ENCODE data around the gene SMYD3.

SMYD3 gene

DNA sequence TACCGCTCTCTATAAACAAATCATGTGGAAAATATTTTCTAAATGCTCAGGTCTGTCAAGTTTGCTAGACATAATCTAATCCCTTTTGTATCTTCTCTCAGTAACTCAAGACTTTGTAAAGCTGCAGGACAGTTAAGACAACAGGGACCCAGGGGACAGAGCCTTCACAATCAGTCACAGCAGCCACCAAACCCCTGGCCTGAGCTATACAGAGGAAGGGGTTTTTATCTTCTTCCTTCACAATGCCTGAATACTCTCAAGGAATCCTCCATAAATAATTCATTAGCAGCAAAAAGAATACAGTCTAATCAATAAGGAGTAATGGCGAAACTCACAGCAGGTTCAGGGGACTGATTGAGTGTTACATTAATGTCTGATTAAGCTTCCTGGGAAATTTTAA lies 368.3 kb downstream of the SMYD3 start:
- Histone ChIP-seq H3K27me3 (ENCODE audit: insufficient read depth, low read length, poor library complexity, severe bottlenecking) (no peaks in the 10 kb centered on the region), H3K9ac (ENCODE audit: low read depth, low read length, poor library complexity, severe bottlenecking) (no peak overlapping the region)

DNA sequence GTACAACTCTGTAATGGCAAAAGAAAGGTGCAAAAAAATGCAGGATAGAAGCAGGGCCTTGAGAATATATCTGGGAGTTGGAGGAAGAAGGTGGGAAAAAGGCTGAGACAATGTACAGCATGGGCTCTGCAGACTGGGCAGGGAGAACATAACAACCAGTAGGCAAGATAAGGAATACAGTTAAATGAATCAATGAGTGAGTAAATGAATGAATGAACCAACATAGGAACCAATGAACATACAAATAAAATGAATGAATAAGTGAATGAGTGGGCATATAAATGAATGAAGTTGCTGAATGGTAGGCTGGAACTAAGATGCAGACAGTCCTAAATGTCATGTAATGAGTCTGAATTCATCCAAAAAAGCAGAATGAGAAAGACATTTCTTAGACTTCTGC lies 370.6 kb downstream of the SMYD3 start:
- H3K4me1 ChIP-seq (ENCODE audit: insufficient read depth, low read length, poor library complexity, severe bottlenecking) = no peaks in the 10 kb centered on the region
- no peaks in the 10 kb centered on the region for H3K9me2 ChIP-seq (replicated peaks; ENCODE audit: low read depth, low read length)
- H3K27me3 ChIP-seq (ENCODE audit: insufficient read depth, low read length, poor library complexity, severe bottlenecking) = no peaks in the 10 kb centered on the region
- no peaks in the 10 kb centered on the region for H3F3A ChIP-seq (ENCODE audit: low read depth)
- H3K4me3 ChIP-seq (ENCODE audit: low read length, poor library complexity, severe bottlenecking) = no peak overlapping the region
- H3K9me3 ChIP-seq (ENCODE audit: insufficient read depth, low read depth, low read length) = no peaks in the 10 kb centered on the region
- H3K36me3 ChIP-seq (ENCODE audit: insufficient read depth, low read length) = peaks cover 3% of the 10 kb centered on the region; the same call in 1 of the 2 replicates
- H3K9ac ChIP-seq (ENCODE audit: low read depth, low read length, poor library complexity, severe bottlenecking) = no peak overlapping the region
- H4K20me1 ChIP-seq (ENCODE audit: insufficient read depth, low read length, poor library complexity, severe bottlenecking) = no peaks in the 10 kb centered on the region
- H3K4me2 ChIP-seq (ENCODE audit: low read depth, low read length, poor library complexity, severe bottlenecking) = no peak overlapping the region
- H3K79me2 ChIP-seq (ENCODE audit: insufficient read depth, low read length) = no peaks in the 10 kb centered on the region
- no peak overlapping the region for H2AFZ ChIP-seq (ENCODE audit: low read length)
- TF ChIP-seq EZH2phosphoT487 (IDR thresholded peaks at IDR 0.05; ENCODE audit: borderline replicate concordance) = no peak

More for the DNA sequence above, 368.3 kb downstream of the SMYD3 start:
- no peak overlapping the region for H3K4me3 ChIP-seq (ENCODE audit: low read length, poor library complexity, severe bottlenecking)
- TF ChIP-seq, protein P1, sequence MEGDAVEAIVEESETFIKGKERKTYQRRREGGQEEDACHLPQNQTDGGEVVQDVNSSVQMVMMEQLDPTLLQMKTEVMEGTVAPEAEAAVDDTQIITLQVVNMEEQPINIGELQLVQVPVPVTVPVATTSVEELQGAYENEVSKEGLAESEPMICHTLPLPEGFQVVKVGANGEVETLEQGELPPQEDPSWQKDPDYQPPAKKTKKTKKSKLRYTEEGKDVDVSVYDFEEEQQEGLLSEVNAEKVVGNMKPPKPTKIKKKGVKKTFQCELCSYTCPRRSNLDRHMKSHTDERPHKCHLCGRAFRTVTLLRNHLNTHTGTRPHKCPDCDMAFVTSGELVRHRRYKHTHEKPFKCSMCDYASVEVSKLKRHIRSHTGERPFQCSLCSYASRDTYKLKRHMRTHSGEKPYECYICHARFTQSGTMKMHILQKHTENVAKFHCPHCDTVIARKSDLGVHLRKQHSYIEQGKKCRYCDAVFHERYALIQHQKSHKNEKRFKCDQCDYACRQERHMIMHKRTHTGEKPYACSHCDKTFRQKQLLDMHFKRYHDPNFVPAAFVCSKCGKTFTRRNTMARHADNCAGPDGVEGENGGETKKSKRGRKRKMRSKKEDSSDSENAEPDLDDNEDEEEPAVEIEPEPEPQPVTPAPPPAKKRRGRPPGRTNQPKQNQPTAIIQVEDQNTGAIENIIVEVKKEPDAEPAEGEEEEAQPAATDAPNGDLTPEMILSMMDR (conservative IDR thresholded peaks at IDR 0.05; ENCODE audit: low read length) = no peak
- TF ChIP-seq EZH2phosphoT487 (IDR thresholded peaks at IDR 0.05; ENCODE audit: borderline replicate concordance) = no peak
- no peaks in the 10 kb centered on the region for H3K79me2 ChIP-seq (ENCODE audit: insufficient read depth, low read length)
- no peak overlapping the region for H3K4me2 ChIP-seq (ENCODE audit: low read depth, low read length, poor library complexity, severe bottlenecking)
- no peaks in the 10 kb centered on the region for H3K36me3 ChIP-seq (ENCODE audit: insufficient read depth, low read length)
- H3K4me1 ChIP-seq (ENCODE audit: insufficient read depth, low read length, poor library complexity, severe bottlenecking) = no peaks in the 10 kb centered on the region
- no peaks in the 10 kb centered on the region for H3F3A ChIP-seq (ENCODE audit: low read depth)
- H3K9me3 ChIP-seq (ENCODE audit: insufficient read depth, low read depth, low read length) = no peaks in the 10 kb centered on the region
- H3K9me2 ChIP-seq (replicated peaks; ENCODE audit: low read depth, low read length) = no peaks in the 10 kb centered on the region
- H4K20me1 ChIP-seq (ENCODE audit: insufficient read depth, low read length, poor library complexity, severe bottlenecking) = no peaks in the 10 kb centered on the region
- no peak overlapping the region for H2AFZ ChIP-seq (ENCODE audit: low read length)

DNA sequence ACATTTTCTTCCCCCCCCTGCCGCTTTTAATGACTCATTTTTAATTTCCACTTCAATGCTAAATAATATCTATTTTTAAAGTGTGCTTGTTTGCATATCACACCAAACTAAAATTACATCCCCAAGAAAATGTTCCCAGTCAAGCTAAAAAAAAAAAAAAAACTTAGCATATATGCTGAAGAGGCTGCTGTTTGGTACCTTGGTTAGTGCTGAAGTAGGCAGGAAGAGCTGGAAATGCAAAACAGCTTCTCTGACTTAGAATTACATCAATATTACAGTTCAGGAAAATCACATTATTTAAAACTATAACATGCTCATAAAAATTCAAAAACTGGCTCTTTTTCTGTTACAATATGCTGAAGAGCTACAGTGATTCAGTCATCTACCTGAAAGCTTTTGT lies 372.3 kb downstream of the SMYD3 start:
- Histone ChIP-seq H3K4me1 (ENCODE audit: insufficient read depth, low read length, poor library complexity, severe bottlenecking) (no peaks in the 10 kb centered on the region), H3K9me3 (ENCODE audit: insufficient read depth, low read depth, low read length) (no peaks in the 10 kb centered on the region), H3F3A (ENCODE audit: low read depth) (no peaks in the 10 kb centered on the region), H3K4me2 (ENCODE audit: low read depth, low read length, poor library complexity, severe bottlenecking) (no peak overlapping the region), H2AFZ (ENCODE audit: low read length) (no peak overlapping the region), H3K4me3 (ENCODE audit: low read length, poor library complexity, severe bottlenecking) (no peak overlapping the region), H3K9me2 (replicated peaks; ENCODE audit: low read depth, low read length) (no peaks in the 10 kb centered on the region), H3K36me3 (ENCODE audit: insufficient read depth, low read length) (peaks cover 3% of the 10 kb centered on the region; the same call in 1 of the 2 replicates), H3K9ac (ENCODE audit: low read depth, low read length, poor library complexity, severe bottlenecking) (no peak overlapping the region), H3K27me3 (ENCODE audit: insufficient read depth, low read length, poor library complexity, severe bottlenecking) (no peaks in the 10 kb centered on the region), H4K20me1 (ENCODE audit: insufficient read depth, low read length, poor library complexity, severe bottlenecking) (no peaks in the 10 kb centered on the region), H3K79me2 (ENCODE audit: insufficient read depth, low read length) (no peaks in the 10 kb centered on the region)
- no peak for TF ChIP-seq EZH2phosphoT487 (IDR thresholded peaks at IDR 0.05; ENCODE audit: borderline replicate concordance)
- TF ChIP-seq, protein P1 (conservative IDR thresholded peaks at IDR 0.05; ENCODE audit: low read length) = no peak

DNA sequence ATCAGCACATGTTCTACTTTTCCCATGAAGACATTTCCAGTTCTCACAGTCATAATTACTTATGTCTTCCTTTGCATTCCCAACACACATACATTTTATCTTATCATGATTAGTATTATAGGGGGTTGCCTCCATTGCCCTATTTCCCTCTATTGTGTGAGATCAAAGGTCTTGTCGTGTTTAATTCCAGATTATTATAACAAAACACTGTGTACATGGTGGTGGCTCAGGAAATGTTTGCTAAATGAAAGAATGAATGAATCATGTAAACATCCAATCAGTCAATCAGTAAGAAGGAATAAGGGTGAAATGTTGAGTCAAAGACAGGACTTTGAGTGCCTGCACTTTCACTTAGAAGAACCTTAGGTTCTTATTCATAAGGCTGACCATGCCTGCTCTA lies 376.0 kb downstream of the SMYD3 start:
- H3K4me1 ChIP-seq (ENCODE audit: insufficient read depth, low read length, poor library complexity, severe bottlenecking) = no peaks in the 10 kb centered on the region
- peaks cover 6% of the 10 kb centered on the region; the same call in 1 of the 2 replicates for H3K36me3 ChIP-seq (ENCODE audit: insufficient read depth, low read length)
- no peaks in the 10 kb centered on the region for H3K9me3 ChIP-seq (ENCODE audit: insufficient read depth, low read depth, low read length)
- H2AFZ ChIP-seq (ENCODE audit: low read length) = no peak overlapping the region
- no peaks in the 10 kb centered on the region for H3F3A ChIP-seq (ENCODE audit: low read depth)
- H3K79me2 ChIP-seq (ENCODE audit: insufficient read depth, low read length) = no peaks in the 10 kb centered on the region
- no peak overlapping the region for H3K9ac ChIP-seq (ENCODE audit: low read depth, low read length, poor library complexity, severe bottlenecking)
- no peaks in the 10 kb centered on the region for H3K27me3 ChIP-seq (ENCODE audit: insufficient read depth, low read length, poor library complexity, severe bottlenecking)
- H3K4me2 ChIP-seq (ENCODE audit: low read depth, low read length, poor library complexity, severe bottlenecking) = no peak overlapping the region
- no peaks in the 10 kb centered on the region for H4K20me1 ChIP-seq (ENCODE audit: insufficient read depth, low read length, poor library complexity, severe bottlenecking)
- no peaks in the 10 kb centered on the region for H3K9me2 ChIP-seq (replicated peaks; ENCODE audit: low read depth, low read length)
- TF ChIP-seq, protein P1 (conservative IDR thresholded peaks at IDR 0.05; ENCODE audit: low read length) = no peak
- TF ChIP-seq EZH2phosphoT487 (IDR thresholded peaks at IDR 0.05; ENCODE audit: borderline replicate concordance) = no peak
- no peak overlapping the region for H3K4me3 ChIP-seq (ENCODE audit: low read length, poor library complexity, severe bottlenecking)

Data from Loucy (cell line).